Measurements from ENCODE around the gene SLC10A6. TPM values are rescaled to one million over a fixed set of nuclear protein-coding genes. Genes with fewer than 3 reads are reported as not detected.
"Not testable (repeated sequence)": the region's sequence is repeated elsewhere in the genome, so short reads cannot be mapped to it uniquely, and the experiment has no call there.

SLC10A6 gene, protein sequence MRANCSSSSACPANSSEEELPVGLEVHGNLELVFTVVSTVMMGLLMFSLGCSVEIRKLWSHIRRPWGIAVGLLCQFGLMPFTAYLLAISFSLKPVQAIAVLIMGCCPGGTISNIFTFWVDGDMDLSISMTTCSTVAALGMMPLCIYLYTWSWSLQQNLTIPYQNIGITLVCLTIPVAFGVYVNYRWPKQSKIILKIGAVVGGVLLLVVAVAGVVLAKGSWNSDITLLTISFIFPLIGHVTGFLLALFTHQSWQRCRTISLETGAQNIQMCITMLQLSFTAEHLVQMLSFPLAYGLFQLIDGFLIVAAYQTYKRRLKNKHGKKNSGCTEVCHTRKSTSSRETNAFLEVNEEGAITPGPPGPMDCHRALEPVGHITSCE
- polyA plus RNA-seq (ENCODE audit: insufficient read length in 4 of 4), result under 1 TPM in 3 of 4 donors, not detected in 1; 0.17 to 0.32 (median 0.21) TPM

GRCh38 chr4:86848732-86849619 is at the start of gene SLC10A6:
SLC10A6 (minus strand) TSS chr4:86849384; CDS start chr4:86849115, 269 bp downstream.
- no peak for DNase-seq (ENCODE audit: low read depth in 4 of 4, low spot score in 3 of 4)

DNA sequence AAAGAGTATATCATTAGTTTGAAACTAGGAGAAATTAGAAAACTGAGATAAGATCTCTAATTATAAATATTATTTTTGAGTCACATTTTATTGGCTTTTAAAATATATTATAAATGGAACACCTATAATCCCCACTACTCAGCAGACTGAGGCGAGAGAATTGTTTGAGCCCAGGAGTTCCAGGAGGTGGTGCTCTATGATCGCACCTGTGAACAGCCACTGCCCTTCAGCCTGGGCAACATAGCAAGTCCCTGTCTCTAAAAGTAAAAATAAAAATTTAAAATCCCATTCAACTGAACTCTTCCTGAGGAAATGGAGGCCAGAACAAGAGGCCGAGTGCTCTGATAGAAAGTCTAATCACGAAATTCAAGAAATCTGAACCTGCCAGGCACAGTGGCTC is 49.4 kb upstream of the SLC10A6 start:
- no peak for DNase-seq (ENCODE audit: low read depth in 4 of 4, low spot score in 3 of 4)

- DNase-seq (ENCODE audit: low read depth in 4 of 4, low spot score in 3 of 4), result no peak
Observed at GRCh38 chr4:86896596-86896995, 47.4 kb upstream of the SLC10A6 start.

DNA sequence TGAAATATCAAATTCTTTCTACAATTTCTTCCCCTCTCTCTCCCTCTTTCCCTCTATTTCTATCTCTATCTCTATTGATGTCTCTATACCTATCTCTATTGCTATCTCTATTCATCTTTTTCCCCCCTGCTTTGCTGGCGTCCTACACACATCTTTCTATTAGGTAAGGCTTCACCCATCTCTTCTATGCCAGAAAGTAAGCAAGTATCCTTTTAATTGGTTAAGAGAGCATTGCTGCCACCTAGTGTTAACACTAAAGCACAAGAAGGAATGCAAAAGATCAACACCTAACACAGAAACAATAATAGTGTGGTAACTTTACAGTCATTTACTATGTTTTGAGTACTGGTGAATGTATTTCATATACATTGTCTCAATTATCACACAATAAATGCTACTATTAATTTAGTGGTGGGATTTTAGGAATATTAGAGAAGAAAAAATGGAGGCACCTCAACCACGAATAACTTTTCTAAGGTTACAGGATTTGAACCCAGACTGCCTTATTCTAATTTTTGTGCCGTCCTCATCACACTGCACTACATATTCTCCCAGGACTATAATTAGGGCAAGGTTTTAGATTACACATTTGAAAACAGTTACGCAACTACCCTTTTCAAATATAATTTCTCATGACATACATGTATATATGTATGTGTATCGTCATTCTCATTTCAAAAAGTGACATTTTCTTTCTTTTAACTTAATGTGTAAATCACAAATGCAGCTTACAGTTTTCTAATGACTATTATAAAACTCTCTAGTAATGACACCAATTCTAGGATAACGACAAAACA is 46.7 kb upstream of the SLC10A6 start:
- DNase-seq (ENCODE audit: low read depth in 4 of 4, low spot score in 3 of 4), result peak in 2 of 4 donors; percentile 53 to 57

- no peak for DNase-seq (ENCODE audit: low read depth in 4 of 4, low spot score in 3 of 4)
Observed at GRCh38 chr4:86894455-86894854, 45.3 kb upstream of the SLC10A6 start.

- no peak for DNase-seq (ENCODE audit: low read depth in 4 of 4, low spot score in 3 of 4)
Observed at GRCh38 chr4:86893136-86893535, 44.0 kb upstream of the SLC10A6 start.

GRCh38 chr4:86892636-86892960 is 43.4 kb upstream of the SLC10A6 start:
- DNase-seq (ENCODE audit: low read depth in 4 of 4, low spot score in 3 of 4), result no peak

- DNase-seq (ENCODE audit: low read depth in 4 of 4, low spot score in 3 of 4), result peak in 3 of 4 donors; percentile 54 to 59 (median 55)
Observed at GRCh38 chr4:86891762-86892635, 42.8 kb upstream of the SLC10A6 start, which contains the start of gene C4orf36. C4orf36 (minus strand) TSS chr4:86892422; CDS start chr4:86891520, 902 bp downstream.

DNA sequence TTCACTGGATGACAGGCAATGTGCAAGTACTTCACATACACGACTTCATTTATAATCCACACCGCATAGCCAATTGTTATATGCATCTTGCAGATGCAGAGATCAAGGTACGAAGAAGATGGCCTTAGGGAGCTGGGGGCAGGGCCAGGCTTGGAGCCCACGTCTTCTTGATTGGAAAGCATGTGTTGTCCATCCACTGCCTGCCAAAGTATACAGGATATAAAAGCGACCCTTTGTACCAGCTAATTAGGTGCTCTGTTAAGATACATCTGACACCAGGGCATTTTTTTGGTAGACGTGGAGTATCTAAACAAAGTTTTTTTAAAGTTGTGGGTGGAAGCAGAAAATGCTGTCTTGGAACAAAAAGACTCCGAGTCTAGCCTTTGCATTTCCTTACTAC is 41.6 kb upstream of the SLC10A6 start:
- DNase-seq (ENCODE audit: low read depth in 4 of 4, low spot score in 3 of 4), result no peak

DNA sequence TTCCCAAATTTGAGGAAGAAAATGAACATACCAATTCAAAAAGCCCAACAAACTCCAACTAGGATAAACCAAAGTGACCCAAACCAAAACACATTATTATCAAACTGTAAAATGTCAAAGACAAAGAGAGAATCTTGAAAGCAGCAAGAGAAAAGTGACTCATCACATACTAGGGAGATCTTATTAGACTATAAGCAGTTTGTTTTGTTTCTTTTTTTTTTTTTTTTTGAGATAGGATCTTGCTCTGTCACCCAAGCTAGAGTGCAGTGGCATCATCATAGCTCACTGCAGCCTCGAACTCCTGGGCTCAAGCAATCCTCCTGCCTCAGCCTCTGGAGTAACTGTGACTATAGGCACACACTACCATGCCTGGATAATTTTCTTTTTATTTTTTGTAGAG is 30.5 kb upstream of the SLC10A6 start:
- no peak for DNase-seq (ENCODE audit: low read depth in 4 of 4, low spot score in 3 of 4)

- DNase-seq (ENCODE audit: low read depth in 4 of 4, low spot score in 3 of 4), result no peak
Observed at GRCh38 chr4:86878640-86879039, 29.5 kb upstream of the SLC10A6 start.

GRCh38 chr4:86876894-86877685 is 27.9 kb upstream of the SLC10A6 start:
- no peak for DNase-seq (ENCODE audit: low read depth in 4 of 4, low spot score in 3 of 4)

DNA sequence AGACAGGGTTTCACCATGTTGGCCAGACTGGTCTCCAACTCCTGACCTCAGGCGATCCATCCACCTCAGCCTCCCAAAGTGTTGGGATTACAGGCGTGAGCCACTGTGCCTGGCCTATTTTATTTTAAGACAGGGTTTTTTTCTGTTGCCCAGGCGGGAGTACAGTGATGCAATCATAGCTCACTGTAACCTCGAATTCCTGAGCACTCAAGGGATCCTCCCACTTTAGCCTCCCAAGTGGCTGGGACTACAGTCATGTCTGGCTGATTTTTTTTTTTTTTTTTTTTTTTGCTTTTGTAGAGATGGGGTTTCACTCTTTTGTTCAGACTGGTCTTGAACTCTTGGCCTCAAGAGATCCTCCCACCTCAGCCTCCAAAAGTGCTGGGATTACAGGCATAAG is 26.3 kb upstream of the SLC10A6 start:
- not testable (repeated sequence) for DNase-seq (ENCODE audit: low read depth in 4 of 4, low spot score in 3 of 4)

DNA sequence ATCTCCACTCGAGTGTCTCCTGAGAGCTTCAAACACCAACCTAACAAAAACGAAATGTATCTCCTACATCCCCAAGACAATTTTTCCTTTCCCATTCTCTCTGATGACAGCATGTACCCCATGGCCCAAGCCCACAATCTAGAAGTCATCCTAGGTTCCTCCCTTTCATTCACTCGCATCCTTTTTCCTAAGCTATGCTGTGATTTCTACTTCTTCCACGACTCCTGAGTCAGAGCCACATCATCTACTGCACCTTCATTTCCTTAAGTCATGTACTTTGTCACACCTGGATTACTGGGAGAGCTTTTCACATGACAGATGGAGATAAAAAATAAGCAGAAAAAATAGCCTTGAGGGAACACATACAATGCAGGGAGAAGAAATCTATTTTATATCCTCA is 23.0 kb upstream of the SLC10A6 start:
- DNase-seq (ENCODE audit: low read depth in 4 of 4, low spot score in 3 of 4), result no peak

- no peak for DNase-seq (ENCODE audit: low read depth in 4 of 4, low spot score in 3 of 4)
Observed at GRCh38 chr4:86870442-86871069, 21.4 kb upstream of the SLC10A6 start.

- no peak for DNase-seq (ENCODE audit: low read depth in 4 of 4, low spot score in 3 of 4)
Observed at GRCh38 chr4:86857341-86858052, 8.3 kb upstream of the SLC10A6 start.

GRCh38 chr4:86856896-86857295 is 7.7 kb upstream of the SLC10A6 start:
- no peak for DNase-seq (ENCODE audit: low read depth in 4 of 4, low spot score in 3 of 4)

GRCh38 chr4:86855572-86855971 is 6.4 kb upstream of the SLC10A6 start:
- DNase-seq (ENCODE audit: low read depth in 4 of 4, low spot score in 3 of 4), result no peak

All from left renal pelvis (tissue), 4 donors.